Measurements from ENCODE around the gene SYTL2.

Gene SYTL2

GRCh38 chr11:85825616-85826015 is 14.7 kb upstream of the SYTL2 start:
- TF ChIP-seq EZH2phosphoT487 (IDR thresholded peaks at IDR 0.05; ENCODE audit: low read depth) (no peak), CTCF (IDR thresholded peaks at IDR 0.05; ENCODE audit: low read depth, low read length) (no peak)

GRCh38 chr11:85823816-85824215 is 12.9 kb upstream of the SYTL2 start:
- TF ChIP-seq CTCF (IDR thresholded peaks at IDR 0.05; ENCODE audit: low read depth, low read length) (no peak), EZH2phosphoT487 (IDR thresholded peaks at IDR 0.05; ENCODE audit: low read depth) (no peak)
- Histone ChIP-seq H3K4me1 (ENCODE audit: low read length) (no peaks in the 10 kb centered on the region), H2AFZ (ENCODE audit: low read depth, low read length) (no peak overlapping the region), H3K9ac (ENCODE audit: low read length) (no peak overlapping the region), H3K79me2 (ENCODE audit: low read length) (no peaks in the 10 kb centered on the region), H3K27me3 (ENCODE audit: low read depth, low read length) (no peaks in the 10 kb centered on the region), H4K20me1 (ENCODE audit: insufficient read depth, low read length) (no peaks in the 10 kb centered on the region), H3K36me3 (replicated peaks; ENCODE audit: low read depth, low read length) (no peaks in the 10 kb centered on the region), H3K27ac (ENCODE audit: low read length) (no peak overlapping the region), H3K9me3 (ENCODE audit: insufficient read depth, low read length) (no peaks in the 10 kb centered on the region), H3K4me2 (ENCODE audit: low read length) (no peak overlapping the region), H3K4me3 (ENCODE audit: low read length) (no peak overlapping the region)

More at GRCh38 chr11:85825616-85826015, 14.7 kb upstream of the SYTL2 start:
- H3K4me3 ChIP-seq (ENCODE audit: low read length) = no peak overlapping the region
- no peak overlapping the region for H2AFZ ChIP-seq (ENCODE audit: low read depth, low read length)
- no peaks in the 10 kb centered on the region for H3K36me3 ChIP-seq (replicated peaks; ENCODE audit: low read depth, low read length)
- no peaks in the 10 kb centered on the region for H4K20me1 ChIP-seq (ENCODE audit: insufficient read depth, low read length)
- H3K9ac ChIP-seq (ENCODE audit: low read length) = no peak overlapping the region
- H3K79me2 ChIP-seq (ENCODE audit: low read length) = no peaks in the 10 kb centered on the region
- H3K27ac ChIP-seq (ENCODE audit: low read length) = no peak overlapping the region
- no peak overlapping the region for H3K4me2 ChIP-seq (ENCODE audit: low read length)
- no peaks in the 10 kb centered on the region for H3K9me3 ChIP-seq (ENCODE audit: insufficient read depth, low read length)
- H3K4me1 ChIP-seq (ENCODE audit: low read length) = peaks cover 4% of the 10 kb centered on the region
- no peaks in the 10 kb centered on the region for H3K27me3 ChIP-seq (ENCODE audit: low read depth, low read length)

GRCh38 chr11:85822814-85823213 is 11.9 kb upstream of the SYTL2 start:
- Histone ChIP-seq H3K27ac (ENCODE audit: low read length) (no peak overlapping the region), H3K9me3 (ENCODE audit: insufficient read depth, low read length) (no peaks in the 10 kb centered on the region), H3K4me1 (ENCODE audit: low read length) (no peaks in the 10 kb centered on the region), H3K4me3 (ENCODE audit: low read length) (no peak overlapping the region), H3K27me3 (ENCODE audit: low read depth, low read length) (no peaks in the 10 kb centered on the region), H4K20me1 (ENCODE audit: insufficient read depth, low read length) (no peaks in the 10 kb centered on the region), H3K4me2 (ENCODE audit: low read length) (no peak overlapping the region), H3K9ac (ENCODE audit: low read length) (no peak overlapping the region), H3K79me2 (ENCODE audit: low read length) (no peaks in the 10 kb centered on the region), H3K36me3 (replicated peaks; ENCODE audit: low read depth, low read length) (no peaks in the 10 kb centered on the region), H2AFZ (ENCODE audit: low read depth, low read length) (no peak overlapping the region)
- TF ChIP-seq EZH2phosphoT487 (IDR thresholded peaks at IDR 0.05; ENCODE audit: low read depth) (no peak), CTCF (IDR thresholded peaks at IDR 0.05; ENCODE audit: low read depth, low read length) (no peak)

GRCh38 chr11:85821636-85822035 is 10.7 kb upstream of the SYTL2 start:
- H3K4me1 ChIP-seq (ENCODE audit: low read length) = no peaks in the 10 kb centered on the region
- no peaks in the 10 kb centered on the region for H3K27me3 ChIP-seq (ENCODE audit: low read depth, low read length)
- H3K9ac ChIP-seq (ENCODE audit: low read length) = no peak overlapping the region
- H3K27ac ChIP-seq (ENCODE audit: low read length) = no peak overlapping the region
- no peaks in the 10 kb centered on the region for H3K36me3 ChIP-seq (replicated peaks; ENCODE audit: low read depth, low read length)
- TF ChIP-seq CTCF (IDR thresholded peaks at IDR 0.05; ENCODE audit: low read depth, low read length) (no peak), EZH2phosphoT487 (IDR thresholded peaks at IDR 0.05; ENCODE audit: low read depth) (no peak)
- no peak overlapping the region for H2AFZ ChIP-seq (ENCODE audit: low read depth, low read length)
- H3K79me2 ChIP-seq (ENCODE audit: low read length) = no peaks in the 10 kb centered on the region
- H4K20me1 ChIP-seq (ENCODE audit: insufficient read depth, low read length) = no peaks in the 10 kb centered on the region
- H3K9me3 ChIP-seq (ENCODE audit: insufficient read depth, low read length) = no peaks in the 10 kb centered on the region
- no peak overlapping the region for H3K4me2 ChIP-seq (ENCODE audit: low read length)
- no peak overlapping the region for H3K4me3 ChIP-seq (ENCODE audit: low read length)

Measured in OCI-LY3 (cell line).